Astrocyte (in vitro differentiated cells and primary cell): ENCODE results near the gene PTPN3.

Experiments used
- EZH2 ChIP-seq: IDR thresholded peaks from 2 replicates; pipeline ENCODE4 v1.6.1; 2012; ENCODE audit warnings: mild to moderate bottlenecking, low read length, inconsistent platforms; ENCODE audit not compliant: insufficient read depth
- TF ChIP-seq, protein P1 (sequence below): IDR thresholded peaks from 2 replicates; pipeline ENCODE4 v1.5.1; 2011; ENCODE audit warnings: low read depth, mild to moderate bottlenecking, inconsistent platforms, low read length, moderate library complexity; ENCODE audit not compliant: insufficient read depth

DNA sequence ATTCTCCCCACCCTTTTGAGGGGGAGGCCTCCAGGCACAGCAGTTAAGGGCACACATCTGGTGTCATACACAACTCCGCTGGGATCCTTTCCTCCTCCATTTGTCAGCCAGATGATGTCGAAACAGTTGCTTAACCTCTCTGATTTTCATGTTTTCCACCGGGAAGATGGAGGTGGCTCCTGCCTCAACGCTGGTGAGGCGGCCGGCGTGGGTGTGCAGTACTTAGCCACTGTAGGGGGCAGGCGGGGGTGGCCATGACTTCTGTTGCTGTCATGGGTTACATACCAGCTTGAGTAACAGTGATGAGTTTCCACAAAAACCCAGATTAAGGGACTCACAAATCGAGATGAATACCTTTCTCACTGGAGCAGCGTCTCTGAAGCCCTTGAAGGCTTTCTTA, 114.2 kb downstream of the PTPN3 start:
- TF ChIP-seq, protein P1, sequence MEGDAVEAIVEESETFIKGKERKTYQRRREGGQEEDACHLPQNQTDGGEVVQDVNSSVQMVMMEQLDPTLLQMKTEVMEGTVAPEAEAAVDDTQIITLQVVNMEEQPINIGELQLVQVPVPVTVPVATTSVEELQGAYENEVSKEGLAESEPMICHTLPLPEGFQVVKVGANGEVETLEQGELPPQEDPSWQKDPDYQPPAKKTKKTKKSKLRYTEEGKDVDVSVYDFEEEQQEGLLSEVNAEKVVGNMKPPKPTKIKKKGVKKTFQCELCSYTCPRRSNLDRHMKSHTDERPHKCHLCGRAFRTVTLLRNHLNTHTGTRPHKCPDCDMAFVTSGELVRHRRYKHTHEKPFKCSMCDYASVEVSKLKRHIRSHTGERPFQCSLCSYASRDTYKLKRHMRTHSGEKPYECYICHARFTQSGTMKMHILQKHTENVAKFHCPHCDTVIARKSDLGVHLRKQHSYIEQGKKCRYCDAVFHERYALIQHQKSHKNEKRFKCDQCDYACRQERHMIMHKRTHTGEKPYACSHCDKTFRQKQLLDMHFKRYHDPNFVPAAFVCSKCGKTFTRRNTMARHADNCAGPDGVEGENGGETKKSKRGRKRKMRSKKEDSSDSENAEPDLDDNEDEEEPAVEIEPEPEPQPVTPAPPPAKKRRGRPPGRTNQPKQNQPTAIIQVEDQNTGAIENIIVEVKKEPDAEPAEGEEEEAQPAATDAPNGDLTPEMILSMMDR, result no peak
- no peak for TF ChIP-seq EZH2
